HPDE6-E6E7 (cell line): Measurements from ENCODE around the gene SEC11A.
A peak's percentile ranks its signal among the peaks of the same experiment; 100 is the strongest.
"Not testable (repeated sequence)": the region's sequence is repeated elsewhere in the genome, so short reads cannot be mapped to it uniquely, and the experiment has no call there.

Experiments
- DNase-seq: peaks from one replicate; pipeline ENCODE4 v3.0.0; 2011; ENCODE audit warnings: missing footprints; ENCODE audit errors: extremely low spot score

SEC11A gene

DNA sequence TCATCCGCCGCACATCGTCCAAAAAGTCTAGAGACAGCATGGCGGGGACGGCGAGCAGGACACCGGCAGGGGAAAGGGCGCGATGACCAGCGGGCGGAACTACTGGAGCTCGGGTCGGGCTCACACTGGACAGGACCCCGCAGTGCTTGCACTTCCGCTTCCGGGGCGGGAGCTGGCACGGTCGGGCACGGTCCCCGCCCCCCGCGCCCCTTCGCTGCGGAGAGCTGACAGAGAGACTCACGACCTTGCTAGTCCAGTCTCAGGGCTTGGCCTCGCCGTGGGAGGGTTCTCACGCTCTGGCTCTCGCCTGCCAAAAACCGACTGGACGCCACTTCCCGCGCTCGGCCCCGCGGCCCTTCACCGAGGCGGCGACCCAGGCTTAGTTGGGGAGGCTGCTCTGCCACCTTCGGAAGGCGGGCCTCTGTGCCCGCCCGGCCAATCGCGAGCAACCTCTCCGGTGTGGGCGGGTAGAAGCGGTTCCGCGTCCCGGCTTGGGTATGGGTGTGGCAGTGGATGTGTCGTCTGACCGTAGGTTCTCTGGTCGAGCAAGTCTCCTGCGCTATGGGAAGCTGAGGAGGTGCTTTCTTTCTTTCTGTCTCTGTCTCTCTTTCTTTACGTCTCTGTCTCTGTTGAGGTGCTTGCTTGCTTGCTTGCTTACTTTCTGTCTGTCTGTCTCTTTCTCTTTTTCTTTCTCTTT, at the start of gene SEC11A:
SEC11A (minus strand) TSS at position 104 of the 697 bp plus-strand sequence; CDS start at position 40, 64 bp downstream.
- DNase-seq = peak; percentile 98

DNA sequence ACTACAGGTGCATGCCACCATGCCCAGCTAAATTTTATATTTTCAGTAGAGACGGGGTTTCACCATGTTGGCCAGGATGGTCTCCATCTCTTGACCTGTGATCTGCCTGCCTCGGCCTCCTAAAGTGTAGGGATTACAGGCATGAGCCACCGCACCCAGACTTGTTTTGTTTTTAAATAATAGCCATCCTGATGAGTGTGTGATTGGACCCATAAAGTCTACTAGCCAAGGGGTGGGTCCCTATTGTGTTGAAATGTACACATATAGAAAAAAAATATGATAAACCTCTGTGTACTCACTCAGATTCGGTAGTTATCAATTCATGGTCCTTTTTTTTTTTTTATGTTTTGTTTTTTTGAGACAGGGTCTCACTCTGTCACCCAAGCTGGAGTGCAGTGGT, 49.7 kb upstream of the SEC11A start:
- DNase-seq = no peak

DNA sequence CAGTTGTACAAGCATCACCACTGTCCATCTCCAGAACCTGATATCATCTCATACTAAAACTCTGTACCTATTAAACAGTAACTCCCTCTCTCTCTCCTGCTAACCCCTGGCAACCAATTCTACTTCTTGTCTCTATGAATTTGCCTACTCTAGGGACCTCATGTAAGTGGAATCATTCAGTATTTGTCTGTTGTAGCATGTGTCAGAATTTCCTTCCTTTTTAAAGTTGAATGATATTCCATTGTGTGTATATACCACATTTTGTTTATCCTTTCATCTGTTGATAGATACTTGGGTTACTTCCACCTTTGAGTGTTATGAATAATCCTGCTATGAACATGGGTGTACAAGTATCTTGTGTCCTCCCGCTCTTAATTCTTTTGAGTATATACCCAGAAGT, 49.0 kb upstream of the SEC11A start:
- DNase-seq = no peak

DNA sequence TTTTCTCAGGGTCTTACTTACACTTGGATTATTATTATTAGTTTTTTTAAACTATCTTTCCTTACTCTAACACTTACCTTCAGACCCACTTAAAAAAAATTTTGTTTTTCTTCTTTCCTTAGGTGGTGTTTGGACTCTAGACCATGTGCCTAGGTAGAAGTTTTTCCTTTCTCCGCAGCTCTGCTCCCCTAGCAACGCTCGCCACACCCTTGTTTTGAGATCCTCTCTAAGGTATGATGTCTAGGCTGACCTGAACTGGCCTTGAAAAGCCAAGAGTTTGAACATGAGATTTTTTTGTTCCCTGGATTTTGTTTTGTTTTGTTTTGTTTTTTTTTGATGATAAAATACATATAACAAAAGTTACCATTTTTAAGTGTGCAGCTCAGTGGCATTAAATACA, 48.6 kb upstream of the SEC11A start:
- no peak for DNase-seq

DNA sequence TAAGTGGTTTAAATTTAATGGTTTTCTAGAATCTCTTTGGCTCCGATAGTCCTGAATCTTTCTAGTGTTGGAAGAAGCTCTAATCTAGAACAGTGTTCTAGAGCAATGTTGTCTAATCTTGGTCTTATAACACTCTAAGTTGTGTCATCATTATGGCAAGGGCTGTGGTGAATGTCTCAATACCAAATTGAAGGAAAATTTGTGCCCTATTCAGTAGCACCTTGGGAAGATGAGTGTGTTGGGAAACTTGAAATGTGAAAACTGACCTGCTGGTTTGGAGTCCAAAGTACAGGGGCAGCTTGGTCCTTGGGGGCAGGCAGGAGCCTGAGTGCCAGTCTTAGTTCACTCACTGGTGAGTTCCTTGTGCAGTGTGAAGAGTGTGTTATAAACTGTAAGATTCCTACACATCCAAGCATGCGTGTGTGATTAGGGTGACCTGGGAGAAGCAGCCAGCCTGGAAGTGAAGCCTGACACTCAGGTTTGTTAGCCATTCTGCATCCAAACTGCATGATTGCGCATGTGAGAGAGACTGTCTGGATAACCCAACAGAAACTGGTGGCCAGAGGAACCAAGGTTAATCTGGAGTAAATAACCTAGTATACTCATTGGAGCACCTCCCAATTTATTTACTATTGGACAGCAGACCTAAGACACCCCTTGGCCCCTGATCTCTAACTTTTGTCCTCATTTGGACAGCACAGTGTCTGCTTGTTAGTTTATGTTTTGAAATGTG, 47.1 kb upstream of the SEC11A start:
- no peak for DNase-seq

DNA sequence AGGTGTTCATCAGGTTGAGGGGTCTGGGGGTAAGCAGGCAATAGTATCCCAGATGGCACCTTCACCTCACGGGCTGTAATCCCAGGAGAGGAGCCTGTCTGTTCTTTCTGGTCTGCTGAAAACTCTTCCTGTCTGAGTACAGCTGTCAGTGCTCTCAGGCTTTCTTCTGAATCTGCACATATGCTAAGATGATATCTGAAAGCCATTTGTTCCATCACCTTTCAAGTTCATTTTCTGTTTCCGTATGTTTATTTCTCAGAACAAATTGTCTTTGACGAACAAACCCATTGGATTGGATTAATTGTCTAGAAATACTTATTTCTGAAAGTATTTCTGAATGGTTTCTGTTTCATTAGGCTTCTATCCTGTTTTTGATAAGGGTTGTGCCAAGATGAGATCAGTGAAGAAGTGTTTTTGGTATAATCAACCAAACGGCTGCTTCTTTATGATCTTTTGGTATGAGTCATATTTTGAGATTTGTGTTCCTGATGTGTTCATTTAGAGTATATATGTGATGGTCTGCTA, 45.7 kb upstream of the SEC11A start:
- DNase-seq = no peak

DNA sequence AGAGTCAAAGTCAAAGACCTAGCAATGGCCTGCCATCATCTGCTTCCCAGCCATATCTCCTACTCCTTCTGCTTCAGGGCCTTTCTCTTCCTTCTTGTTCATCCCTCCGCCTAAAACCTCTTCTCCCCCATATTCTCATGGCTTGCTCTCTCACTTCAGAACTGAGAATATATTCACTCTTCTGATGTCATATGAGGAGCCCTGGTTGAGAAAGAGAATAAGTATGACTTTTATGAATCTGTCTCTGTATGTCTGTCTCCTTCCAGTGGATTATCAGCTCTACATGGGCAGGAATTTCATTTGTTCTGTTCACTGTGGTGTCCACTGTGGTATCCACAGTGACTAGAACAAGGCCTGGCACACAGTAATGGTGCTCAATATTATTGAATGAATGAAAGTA, 44.3 kb upstream of the SEC11A start:
- DNase-seq = no peak

DNA sequence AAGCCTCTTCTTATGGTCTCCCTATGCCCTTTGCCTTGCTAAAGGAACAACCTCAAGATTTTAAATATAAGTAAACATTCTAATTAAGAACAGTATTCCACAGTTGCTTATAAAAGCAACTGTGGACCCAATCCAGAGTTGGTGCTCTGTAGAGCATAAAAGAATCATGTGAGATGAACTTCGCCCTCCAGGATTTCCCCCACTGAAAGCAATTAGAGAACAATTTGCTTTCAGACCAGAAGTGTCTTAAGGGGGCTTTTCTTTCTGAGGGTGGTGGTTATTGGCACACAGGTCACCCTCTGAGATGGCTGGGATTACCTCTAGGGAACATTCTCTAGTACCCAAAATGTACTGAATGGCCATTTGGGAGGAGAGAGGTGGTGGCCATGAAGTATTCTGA, 43.1 kb upstream of the SEC11A start:
- DNase-seq = no peak

DNA sequence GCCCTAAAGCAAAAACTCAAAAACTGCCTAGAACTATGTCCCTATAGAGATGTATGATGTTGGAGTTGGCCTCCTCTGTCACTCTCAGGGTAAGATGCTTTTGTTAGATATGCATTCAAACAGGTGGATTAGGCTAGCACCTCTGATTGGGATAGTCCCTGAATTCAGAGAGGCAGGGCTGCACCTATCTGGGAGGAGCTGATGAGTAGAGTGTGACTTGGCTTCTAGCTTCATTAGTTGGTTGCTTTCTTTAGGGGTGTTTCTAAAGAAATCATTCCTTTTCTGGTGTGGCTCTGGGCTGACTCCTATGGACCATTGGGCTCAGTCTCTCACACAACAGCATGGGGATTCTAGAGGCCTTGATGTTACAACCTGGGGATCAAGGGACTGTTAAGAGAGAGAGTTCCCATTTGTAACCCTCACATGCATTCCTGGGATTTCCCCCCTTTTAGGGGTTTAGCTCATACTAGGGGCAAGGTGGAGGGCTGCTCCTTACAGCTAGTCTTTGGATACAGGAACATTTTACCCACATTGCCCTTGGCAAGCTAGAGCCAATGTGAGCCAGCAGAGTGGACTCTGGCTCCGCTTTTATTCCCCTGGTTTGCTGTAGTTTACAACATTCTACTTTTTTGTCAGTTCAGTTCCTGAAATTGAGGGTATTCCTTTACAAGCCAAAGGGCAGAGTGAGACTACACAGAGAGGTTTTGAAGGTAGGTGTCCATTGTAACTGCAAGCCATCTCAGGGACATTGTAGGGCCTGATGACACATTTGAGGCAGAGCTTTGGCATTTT, 40.0 kb upstream of the SEC11A start:
- DNase-seq = no peak

DNA sequence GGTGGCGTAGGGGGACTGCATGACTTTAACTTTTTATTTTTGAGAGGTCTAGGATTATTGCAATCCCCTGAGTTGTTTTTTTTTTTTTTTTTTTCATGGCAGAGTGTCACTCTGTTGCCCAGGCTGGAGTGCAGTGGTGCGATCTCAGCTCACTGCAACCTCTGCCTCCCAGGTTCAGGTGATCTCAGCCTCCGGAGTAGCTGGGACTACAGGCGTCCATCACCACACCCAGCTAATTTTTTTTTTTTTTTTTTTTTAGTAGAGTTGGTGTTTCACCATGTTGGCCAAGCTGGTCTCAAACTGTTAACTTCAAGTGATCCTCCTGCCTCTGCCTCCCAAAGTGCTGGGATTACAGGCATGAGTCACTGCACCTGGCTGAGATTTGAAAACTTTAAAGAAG, 39.0 kb upstream of the SEC11A start:
- DNase-seq = not testable (repeated sequence)

DNA sequence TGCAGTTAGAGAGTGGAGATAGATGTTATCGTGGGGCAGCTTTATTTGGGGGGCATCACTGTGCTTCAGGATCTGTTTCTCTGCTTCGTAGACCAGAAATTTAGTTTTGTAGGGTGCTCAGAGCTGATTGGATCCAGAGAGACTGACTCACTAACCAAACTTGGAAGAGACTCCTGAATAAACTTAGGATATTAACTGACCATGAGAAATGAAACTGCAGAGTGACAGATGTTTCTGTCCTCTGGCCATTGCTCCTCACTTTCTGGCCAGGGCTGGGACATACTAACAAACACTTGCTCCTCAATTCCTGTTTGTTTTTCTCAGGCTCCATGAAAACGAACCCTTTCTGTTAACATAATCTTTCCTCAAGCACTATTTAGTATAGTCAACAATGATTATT, 36.8 kb upstream of the SEC11A start:
- no peak for DNase-seq

DNA sequence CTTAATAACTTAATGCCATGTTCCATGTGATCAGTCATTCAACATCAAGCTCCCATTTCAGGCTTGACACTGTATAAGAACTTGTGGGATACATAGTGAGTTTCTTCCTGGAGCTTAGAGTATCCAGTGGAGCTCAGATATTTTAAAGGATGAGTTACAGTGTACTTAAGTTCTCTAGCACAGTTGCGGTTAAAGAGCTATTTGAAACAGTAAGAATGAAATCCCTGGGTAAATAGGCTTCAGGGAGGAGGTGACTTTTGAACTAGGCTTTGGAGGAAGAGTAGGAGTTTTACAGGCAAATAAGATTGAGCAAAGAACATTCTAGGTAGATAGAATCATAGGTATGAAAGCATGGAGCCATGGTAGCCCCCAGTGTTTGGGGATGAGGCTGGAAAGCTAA, 36.3 kb upstream of the SEC11A start:
- DNase-seq = no peak

DNA sequence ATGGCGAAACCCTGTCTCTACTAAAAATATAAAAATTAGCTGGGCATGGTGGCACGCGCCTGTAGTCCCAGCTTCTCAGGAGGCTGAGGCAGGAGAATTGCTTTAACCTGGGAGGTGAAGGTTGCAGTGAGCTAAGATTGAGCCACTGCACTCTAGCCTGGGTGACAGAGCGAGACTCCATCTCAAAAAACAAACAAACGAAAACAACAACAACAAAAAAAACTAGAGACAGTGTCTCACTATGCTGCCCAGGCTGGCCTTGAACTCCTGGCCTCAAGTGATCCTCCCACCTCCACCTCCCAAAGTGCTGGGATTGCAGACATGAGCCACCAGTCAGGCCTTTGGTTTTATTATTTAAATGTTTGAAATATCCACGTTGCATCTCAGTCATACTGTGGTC, 35.8 kb upstream of the SEC11A start:
- DNase-seq = not testable (repeated sequence)

DNA sequence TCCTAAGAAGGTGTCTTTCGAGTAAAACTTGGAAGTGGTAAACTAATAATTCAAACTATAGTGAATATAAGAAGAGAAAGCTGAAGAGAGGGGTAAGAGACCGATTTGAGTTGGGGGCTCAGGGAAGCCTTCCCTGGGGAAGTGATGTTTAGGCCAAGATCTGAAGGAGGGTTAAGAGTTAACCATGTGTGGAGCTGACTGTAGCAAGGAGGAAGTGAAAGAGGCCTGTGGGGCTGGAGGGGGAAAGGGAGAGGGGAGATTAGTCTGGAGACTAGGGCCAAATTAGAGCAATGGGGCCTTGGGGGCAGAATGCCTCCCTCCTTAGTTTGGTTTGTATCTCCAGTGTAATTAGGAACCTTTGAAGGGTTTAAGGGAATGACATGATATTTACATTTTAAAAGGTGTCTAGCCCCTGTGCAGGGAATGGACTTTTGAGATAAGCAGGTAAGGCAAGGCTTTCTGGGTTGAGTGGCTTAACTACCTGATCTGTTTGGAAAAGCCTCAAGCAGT, 34.7 kb upstream of the SEC11A start:
- DNase-seq = no peak

DNA sequence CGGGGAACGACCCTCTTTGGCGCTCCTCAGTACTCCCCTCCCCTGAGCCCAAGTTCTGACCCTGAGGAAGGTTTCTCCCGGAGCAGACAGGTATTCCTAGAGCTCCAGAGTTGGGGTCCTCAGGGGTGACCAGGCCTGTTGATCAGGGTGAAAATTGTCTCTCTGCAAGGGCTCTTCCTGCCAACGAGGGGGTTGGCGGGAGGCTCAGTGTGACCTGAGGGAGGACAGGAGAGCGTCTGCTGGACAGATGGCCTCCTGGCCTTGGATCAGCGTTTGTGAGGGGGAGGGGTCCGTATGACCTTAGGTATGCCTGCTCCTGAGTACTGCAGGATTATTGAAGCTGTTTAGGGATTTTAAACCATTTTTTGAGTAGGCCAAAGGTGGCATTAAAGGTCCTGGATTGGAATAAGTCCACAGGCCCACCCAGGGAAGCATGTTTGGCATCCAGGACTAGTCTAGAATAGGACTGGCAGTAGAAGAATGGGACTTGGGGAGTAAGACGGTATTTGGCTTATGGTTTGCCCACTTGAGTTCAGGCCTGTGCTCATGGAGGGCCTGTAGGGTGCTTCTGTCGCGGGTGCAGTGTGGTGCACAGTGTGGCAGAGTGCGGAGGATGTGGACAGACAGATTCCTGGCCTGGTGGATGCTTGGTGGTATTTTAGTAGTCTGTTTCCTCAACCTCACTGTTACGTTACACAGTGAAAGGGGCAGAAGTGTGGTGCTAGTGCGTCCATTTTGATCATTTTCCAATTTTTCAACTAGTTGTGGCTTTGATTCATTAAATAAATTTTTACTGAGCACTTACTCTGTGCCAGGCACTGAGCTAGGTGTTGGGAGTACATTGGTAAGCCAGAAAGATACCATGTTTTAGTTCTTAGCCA, 33.4 kb upstream of the SEC11A start:
- no peak for DNase-seq

DNA sequence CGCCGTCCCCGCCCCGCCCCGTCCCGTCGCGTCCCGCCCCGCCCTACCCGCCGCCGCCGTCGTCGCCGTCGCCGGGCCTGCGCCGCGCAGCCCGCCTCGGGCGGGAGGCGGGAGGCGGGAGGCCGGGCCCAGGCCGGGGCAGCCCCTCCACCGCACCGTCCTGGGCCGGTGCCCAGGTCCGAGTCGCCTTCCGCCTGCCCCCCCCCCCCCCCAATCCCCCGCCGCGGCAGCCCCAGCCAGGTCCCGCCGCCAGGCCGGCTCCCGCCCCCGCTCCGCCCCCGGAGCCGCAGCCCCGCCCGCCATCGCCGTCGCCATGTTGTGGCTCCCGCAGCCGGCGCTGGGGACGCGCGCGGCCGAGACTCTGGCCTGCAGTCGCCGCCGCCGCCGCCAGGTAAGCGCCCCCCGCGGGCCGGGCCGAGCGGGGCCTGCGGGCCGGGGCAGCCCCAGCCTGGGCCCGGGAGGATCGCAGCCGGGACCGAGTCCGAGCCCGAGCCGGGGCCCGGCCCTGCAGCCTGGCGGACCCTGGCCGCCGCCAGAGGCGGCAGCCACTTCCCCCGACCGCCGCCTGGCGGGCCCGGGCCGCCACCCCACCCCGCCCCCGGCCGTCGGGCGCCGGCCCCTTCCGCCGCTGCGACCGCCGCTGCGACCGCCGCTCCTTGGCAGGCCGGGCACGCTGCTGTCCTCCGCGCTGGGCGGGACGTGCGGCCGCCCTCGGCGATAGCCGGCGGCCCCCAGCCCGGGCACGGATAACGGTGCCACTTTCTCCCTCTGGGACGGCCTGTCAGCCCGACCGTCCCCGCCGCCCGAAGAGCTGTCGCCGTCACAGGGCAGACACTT, 32.6 kb upstream of the SEC11A start, which contains the start of gene ZNF592:
ZNF592 (plus strand) TSS at position 319 of the 837 bp plus-strand sequence. CDS start 34,084 bp downstream, outside the sequence.
- DNase-seq = peak; percentile 66

DNA sequence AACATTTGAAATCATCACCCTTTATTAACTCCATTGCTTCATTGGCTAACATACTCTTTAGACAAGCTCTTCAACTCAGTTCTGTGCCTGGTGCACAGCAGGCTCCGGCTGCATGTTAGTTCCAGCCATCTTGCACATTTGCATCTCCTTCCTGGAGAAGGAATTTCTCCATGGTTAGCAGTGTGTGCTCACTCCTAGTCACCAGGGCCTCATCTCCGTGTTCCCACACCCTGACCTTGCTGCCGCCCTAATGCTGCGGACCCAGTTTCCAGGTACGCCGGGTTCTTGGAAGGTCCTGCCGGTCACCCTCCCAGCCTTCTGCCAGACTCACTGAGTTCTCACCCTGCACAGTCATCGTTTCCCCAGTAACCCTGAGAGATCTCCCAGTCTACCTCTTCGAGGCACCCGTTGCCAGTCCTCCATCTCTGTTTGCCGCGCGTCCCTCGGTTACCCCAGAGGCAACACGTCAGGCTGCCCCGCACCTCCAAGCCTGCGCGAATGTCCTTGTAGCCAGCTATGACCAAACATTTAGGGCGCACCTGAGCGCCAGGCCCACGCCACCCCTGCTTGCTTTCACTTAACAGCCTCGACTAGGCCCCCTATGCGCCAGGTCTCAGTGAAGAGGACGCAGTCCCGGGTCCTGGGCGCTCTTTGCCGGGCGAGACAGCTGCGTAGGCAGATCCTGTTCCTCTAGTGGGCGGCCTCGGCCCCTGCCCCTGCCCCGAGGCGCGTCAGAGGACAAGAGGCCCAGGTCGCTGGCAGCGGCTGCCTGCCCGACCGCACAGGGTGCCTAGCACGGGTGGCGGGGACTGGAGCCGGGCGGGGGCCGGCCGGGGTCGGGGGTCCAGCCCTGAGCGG, 31.7 kb upstream of the SEC11A start:
- peak; percentile 60 for DNase-seq

DNA sequence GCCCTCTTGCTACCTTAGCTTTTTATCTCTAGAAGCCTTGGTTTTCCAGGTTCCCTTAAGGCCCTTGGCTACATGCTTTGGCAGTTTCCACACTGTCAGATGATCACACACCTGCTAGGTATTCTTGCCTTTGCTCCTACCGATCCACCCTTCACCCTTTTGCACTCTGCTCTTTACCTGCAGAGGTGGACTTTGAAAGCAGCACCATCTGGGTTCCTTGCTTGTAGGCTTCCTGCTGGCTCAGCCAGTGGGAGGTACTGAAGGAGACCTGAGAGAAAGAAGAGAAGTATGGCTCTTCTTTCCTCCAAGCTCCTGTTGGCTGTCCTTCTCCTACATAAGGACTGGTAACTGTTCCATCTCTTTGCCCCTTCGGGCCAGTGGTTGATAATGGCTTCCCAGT, 25.2 kb upstream of the SEC11A start:
- DNase-seq = no peak

DNA sequence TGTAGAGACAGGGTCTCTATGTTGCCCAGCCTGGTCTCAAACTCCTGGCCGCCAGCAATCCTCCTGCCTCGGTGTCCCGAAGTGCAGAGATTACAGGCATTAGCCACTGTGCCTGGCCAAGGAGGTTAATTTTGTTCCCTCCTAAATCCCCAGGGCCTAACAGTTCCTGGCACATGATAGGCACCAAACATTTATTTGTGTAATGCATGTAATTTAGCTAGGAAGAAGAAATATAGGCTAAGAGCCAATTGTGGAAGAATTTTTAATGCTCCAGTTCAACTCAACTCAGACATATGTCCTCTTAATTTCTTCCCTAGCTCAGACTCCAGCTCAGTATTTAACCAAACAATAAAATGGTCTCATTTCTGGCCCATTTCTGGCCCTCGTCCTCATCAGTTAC, 24.8 kb upstream of the SEC11A start:
- no peak for DNase-seq
